HG02840 (cell line): ENCODE measurements around the gene GPR75.

Experiments used
- ATAC-seq: cut with Tn5 transposase; IDR thresholded peaks from one replicate; pipeline ENCODE4 v1.9.1; 2021; ENCODE audit warnings: mild to moderate bottlenecking, moderate library complexity, moderate number of reproducible peaks; ENCODE audit not compliant: unreplicated experiment, low FRiP score

The GPR75 gene

DNA sequence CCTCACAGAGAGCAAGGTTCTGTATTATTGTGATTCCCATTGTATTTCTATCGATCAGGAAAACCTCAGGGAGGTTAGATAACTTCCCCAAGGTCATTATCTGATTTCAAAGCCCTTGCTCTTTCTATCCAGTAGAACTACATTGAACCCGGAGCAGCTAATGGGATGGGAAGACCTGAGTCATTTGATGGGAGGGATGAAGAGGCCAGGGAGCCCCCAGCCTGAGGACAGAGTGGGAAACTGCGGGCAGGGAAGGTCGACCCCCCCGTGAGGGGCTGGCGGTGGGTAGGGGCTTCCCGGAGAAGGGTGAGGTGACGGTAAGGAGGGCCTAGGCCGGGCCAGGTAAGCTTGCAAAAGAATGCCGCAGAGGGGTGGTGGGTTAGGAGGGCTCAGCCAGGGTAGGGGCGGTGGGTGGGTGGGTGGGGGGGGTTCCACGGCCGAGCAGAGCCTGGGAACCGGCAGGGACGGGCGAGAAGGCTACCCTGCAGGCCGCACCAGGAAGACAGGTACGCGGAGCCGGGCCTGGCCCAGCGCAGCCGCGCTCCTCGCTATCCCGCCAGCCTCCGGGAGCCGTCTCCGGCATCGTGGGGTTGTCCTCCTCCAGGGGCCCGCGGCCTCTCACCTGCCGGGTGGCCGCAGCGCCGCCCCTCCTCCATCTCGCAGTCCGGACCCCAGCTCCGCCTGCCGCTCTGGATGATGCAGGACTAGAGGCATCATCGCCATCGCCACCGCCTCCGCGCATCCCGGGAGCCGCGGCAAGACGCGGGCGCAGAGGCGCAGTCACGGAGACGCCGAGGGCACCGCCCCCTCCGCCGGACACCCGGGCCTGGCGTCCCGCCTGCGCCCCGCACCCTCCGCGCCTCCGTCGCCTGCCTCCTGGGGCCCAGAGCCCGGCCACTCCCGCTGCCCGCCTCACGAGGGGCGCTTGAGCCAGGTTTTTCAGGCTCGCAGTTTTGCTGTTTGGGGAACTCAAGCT lies at the start of gene GPR75:
Gene GPR75 (minus strand): TSS at position 762 of the 976 bp plus-strand sequence. CDS start 5,211 bp downstream, outside the sequence.
- no peak for ATAC-seq

DNA sequence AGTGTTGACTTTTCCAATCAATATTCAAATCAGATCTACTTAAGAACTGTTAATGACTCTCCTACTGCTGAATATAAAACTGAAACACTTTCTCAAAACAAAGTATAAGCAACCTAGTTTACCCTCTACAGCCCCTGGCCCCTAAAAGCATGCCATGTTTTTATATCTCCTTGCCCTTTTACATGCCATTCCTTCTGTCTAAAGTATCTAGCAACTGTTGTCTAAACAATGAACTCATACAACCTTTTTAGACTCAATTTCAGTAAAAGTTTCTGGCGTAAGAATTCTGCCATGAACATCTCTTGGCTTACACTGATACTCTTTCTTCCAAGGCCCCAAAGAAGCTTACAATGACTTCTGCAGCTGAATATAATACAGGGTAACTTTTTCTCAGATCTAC lies 47.8 kb upstream of the GPR75 start:
- no peak for ATAC-seq

DNA sequence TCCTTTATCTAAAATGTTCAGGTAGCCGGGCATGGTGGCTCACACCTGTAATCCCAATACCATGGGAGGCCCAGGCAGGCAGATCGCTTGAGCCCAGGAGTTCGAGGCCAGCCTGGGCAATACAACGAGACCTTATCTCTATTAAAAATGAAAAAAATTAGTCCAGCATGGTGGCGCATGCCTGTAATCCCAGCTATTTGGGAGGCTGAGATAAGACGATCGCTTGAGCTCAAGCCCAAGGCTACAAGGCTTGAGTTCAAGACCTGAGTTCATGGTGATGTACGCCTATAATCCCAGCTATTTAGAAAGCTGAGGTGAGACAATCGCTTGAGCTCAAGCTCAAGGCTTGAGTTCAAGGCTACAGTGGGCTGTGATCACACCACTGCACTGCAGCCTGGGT lies 45.6 kb upstream of the GPR75 start:
- ATAC-seq: no peak

DNA sequence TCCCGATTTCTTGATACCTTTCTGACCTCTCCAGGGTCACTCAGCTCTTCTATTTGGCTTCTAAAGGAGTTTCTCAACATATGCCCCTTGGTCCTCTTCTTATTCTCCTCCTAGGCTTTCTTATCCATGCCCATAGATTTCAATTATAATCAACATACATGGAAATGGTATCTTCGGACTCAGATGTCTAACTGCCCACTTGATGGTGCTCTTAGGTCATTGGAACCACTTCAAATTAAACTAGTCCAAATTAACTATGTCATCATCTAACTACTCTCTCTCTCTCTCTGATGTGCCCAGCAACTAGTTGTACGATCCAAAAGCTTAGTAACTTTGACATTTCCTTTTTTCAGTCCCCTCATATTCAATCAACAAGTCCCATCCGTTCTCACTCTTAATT lies 43.2 kb upstream of the GPR75 start:
- no peak for ATAC-seq

DNA sequence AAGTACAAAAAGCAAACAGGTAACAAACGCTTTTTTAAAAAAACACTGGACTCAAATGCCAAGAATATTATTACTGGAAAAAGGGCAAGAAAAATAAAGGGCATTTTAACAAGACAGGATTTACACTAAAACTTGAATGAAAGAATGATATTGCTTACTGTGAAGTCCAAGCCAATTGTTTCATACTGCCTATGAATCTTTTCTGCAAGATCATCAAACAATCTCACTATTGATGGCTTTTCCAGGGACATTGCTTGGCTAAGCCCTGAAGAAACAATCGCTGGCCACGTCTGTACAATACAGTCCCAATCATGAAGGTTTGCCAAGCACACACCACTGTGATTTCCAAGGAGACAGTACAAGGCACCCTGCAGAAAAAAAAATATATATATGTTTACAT lies 41.4 kb upstream of the GPR75 start:
- no peak for ATAC-seq

DNA sequence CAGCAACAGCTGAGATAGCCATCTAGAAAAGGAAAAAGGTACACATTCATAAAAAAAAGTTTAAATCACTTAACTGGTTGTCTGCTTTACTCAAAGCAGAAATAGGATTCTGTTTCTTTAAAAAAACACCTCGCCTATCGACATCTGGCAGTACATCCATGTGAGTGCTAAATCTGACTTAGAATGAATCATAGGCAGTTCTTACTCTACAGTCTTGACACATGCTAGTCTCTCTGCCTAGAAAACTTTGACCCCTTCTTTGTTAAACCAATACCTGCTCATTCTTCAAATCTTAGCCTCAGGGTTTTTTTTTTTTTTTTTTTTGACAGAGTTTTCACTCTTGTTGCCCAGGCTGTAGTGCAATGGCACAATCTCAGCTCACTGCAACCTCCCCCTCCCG lies 37.1 kb upstream of the GPR75 start:
- ATAC-seq: no peak

DNA sequence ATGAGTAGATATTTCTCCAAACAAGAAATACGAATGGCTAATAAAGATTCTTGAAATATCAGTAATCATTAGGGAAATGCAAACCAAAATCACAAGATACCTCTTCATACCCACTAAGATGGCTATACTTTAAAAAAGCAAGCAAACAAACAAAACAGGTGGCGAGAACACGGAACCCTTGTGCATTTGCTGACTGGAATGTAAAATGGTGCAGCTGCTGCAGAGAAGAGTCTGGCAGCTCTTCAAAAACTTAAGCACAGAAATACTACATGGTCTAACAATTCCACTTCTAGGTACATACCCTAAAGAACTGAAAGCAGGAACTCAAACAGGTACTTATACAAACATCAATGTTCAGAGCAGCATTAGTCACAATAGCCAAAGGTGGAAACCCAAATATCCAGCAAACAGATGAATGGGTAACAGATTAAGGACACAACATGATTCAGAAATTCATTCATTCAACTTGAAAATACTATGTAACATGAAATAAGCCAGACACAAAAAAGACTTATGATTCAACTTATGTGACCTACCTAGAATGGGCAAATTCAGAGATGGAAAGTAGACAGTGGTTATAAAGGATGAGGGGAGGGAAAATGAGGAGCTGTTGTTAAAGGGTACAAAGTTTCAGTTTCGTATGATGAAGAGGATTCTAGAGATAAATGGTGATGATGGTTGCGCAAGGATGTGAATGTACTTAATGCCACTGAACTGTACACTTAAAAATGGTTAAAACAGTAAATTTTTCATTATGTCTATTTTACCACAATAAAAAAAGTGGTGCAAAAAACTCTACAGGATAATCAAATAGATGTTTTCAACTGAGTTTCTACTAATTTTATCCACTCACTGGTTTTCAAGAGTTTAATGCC lies 26.9 kb upstream of the GPR75 start:
- ATAC-seq: no peak

DNA sequence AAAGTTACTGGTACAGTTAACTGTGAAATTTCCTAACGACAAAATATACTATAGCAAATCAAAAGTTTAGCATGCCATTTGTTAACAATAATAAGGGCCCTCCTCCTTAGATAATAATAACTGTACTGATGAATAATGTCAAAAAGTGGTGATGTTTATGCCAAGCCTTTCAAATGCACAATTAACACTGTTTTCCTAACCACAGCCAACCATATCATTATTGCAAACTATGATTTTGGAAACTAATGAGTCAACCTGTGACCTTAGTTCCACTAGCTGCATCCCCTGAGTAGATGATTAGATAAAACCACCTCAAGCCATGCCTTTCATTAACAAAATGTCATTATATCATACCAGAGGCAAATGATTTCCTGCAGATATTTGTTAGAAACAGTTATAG lies 25.1 kb upstream of the GPR75 start:
- ATAC-seq: no peak

DNA sequence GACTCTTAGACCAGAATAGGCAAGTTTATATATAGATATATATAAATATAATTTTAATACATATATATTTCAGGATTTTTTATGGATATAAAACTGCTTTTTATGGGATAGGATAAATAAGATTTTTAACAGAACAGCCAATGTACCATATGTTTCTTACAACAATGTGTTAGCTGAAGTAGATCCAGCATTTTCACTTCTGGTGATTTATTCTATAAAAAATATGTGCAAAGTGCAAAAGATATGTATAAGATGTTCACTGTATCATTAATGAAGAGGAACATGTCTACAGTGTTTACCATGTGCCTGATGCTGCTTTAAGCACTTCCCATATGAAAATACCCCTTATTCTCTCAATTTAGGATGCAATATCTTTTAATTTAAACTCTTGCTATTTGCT lies 22.2 kb upstream of the GPR75 start:
- no peak for ATAC-seq

DNA sequence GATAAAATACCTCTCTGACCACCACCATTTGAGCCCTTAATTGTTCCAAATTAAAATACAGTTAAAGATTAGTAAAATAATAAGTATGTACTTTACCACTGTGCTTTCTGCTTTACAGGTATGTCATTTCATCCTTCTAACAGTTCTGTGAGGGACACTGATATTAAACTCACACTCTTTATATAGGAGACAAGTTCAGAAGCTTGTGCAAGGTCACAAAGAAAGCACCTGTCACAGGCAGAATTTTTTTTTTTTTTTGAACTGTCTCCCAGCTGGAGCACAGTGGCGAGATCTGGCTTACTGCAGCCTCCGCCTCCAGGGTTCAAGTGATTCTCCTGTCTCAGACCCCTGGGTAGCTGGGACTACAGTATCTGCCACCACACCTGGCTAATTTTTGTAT lies 21.6 kb upstream of the GPR75 start:
- no peak for ATAC-seq

DNA sequence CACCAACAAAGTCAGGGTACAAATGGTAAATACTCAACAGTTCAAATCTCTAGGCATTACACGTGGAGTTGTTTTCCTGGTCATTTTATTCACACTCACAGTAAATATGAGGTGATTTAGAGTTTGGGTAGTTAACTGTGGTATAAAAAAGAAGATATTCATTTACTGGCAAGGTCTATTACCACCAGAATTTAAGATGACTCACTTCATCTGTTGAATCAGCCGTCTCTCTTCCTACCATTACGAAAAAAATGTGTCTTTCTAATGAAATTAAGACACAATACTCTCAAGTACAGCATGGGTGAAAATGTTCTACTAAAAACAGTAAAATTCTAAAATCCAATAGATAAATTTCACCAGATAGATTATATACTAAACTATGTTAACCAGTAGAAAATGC lies 21.0 kb upstream of the GPR75 start:
- ATAC-seq: no peak

DNA sequence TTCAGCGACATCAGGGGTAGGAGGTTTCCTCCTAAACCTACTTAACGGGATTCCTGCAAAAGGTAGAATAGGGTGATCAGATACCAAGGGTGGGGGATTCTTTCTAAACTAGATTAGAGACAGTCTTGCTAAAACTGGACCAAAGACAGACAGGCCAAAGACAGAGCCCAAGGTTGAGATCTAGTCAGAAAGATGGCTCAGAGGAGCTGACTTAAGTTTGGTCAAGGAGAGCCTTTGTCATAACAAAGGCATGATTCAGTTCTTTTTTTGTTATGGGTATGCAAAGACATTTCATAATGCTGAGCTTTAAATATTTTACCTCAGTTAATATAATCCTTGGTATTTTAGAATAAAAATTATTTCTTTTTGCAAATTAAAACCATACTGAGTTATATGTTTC lies 17.8 kb upstream of the GPR75 start:
- no peak for ATAC-seq

DNA sequence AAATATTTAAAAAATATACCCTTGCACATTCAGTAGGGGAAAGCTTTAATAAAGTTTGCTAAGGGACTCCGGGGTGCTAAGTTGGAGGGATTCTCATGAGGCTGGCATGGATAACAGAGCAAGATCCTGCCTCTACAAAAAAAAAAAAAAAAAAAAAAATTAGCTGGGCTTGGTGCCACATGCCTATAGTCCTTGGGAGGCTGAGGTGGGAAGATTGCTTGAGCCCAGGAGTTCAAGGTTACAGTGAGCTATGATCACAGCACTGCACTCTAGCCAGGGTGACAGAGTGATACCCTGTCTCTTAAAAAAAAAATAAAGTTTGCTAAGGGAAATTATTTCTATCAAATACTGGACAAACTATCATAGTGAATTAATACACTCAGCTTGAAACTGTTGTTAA lies 17.3 kb upstream of the GPR75 start:
- ATAC-seq: no peak

DNA sequence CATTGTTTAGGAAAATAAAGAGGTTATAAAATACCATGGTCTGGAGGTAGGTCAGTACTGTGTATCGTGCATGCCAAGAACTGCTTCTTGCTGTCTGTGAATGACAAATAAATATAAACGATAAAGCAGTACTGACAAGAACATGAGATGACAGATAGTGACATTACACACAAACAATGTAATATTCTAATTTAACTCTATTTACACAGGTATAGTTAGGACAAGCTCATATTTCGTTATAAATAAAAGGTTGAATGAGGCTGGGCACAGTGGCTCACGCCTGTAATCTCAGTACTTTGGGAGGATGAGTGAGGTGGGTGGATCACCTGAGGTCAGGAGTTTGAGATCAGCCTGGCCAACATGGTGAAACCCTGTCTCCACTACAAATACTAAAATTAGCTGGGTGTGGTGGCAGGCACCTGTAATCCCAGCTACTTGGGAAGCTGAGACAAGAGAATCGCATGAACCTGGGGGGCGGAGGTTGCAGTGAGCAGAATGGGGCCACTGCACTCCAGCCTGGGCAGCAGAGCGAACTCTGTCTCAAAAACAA lies 14.7 kb upstream of the GPR75 start:
- no peak for ATAC-seq

DNA sequence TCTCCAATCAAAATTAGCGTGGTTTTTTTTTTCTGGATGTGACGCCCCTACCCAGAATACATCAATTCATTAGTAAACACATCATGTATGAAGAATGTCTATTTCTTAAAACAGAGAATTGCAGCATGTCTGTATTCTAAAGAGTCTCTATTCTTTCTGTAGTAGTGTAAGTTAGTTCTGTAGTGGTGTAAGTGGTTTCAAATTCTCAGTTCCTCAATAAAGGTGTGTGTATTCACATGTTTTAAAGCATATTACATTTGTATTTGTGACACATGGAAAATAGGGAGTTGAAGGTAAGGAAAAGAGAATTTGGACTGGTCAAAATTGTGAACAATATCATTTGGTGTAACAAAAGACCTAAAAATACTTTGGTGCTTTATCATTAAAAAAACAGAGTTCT lies 8.0 kb upstream of the GPR75 start:
- ATAC-seq: no peak

DNA sequence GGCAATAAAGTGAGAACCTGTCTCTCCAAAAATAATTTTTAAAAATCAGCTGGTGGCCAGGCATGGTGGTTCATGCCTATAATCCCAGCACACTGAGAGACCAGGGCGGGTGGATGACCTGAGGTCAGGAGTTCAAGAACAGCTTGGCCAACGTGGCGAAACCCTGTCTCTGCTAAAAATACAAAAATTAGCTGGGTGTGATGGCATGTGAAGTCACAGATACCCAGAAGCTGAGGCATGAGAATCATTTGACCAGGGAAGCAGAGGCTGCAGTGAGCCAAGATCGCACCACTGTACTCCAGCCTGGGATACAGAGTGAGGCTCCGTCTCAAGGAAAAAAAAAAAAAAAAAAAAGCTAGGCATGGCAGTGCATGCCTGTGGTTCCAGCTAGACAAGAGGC lies 7.4 kb upstream of the GPR75 start:
- ATAC-seq: no peak

DNA sequence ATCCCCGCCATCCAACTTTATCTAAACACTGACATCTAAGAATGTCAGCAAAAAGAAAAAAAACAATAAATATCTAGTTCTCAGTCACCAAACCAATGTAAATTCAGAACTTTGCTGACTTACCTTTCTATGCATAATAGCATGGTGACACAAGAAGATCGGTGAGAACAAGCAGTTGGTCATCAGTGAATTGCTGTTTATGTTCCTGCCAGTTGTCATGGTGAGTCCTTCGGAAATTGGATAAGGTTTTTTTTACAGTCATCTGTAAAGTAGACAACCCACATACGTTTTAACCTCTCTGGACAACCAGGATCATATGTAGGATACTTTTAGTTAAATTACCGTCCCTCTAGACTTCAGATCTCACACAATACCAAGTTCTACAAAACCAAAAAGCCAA lies 6.2 kb upstream of the GPR75 start:
- ATAC-seq: no peak

DNA sequence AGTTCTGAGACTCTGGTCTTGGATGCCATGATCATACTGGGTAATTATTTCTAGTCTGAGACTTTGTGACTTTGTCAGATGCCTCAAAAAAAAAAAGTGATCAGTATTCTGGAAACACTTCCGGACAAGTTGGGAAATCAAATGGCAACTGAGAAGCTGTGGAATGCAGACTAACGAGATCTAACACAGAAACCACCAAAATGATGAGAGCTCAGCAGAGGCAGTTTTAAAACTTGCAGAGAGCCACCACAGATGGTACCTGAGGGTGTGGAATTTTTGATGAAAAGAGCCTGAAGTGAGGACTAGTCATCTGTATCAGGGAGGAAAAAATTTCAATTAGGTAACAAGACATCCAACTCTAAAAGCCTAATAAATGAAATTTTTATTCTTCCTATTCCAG lies 5.5 kb upstream of the GPR75 start:
- no peak for ATAC-seq

DNA sequence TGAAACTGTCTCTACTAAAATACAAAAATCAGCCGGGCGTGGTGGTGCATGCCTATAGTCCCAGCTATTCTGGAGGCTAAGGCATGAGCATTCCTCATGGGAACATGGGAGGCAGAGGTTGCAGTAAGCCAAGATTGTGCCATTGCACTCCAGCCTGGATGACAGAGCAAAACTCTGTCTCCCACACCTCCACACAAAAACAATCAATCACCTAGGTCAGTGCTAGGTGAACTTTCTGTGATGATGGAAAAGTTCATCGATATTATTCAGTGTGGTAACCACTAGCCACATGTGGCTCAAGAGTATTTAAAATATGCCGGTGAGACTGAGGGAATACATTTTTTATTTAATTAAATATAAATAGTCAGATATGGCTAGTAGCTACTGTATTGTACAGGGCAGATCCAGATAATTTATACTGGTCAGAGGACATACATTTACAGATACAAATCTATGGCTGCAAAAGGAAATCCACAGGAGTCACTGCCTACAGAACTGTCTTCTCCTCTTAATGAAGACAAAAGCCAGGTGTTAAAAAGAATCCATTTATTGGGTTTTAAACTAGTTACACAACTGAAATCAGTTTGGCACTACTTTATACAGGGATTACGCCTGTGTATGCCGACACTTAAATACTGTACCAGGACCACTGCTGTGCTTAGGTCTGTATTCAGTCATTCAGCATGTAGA lies 3.9 kb upstream of the GPR75 start:
- no peak for ATAC-seq

DNA sequence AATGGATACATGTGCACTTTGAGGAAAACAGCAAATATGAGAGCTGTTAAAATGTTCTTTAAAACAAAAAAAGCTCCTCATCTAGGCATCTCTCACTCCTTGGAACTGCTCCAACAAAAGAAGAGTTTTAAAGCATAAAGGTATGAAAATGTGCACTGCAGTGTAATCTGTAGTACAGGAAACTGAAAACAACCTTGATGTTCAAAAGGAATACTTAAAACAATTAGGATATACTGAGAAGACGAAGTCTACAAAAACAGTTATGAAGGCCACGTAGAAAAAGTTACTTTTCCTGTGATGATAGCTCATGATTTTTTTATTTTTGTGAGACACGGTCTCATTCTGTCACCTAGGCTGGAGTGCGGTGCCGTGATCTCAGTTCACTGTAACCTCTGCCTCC lies 2.1 kb upstream of the GPR75 start:
- ATAC-seq: no peak

DNA sequence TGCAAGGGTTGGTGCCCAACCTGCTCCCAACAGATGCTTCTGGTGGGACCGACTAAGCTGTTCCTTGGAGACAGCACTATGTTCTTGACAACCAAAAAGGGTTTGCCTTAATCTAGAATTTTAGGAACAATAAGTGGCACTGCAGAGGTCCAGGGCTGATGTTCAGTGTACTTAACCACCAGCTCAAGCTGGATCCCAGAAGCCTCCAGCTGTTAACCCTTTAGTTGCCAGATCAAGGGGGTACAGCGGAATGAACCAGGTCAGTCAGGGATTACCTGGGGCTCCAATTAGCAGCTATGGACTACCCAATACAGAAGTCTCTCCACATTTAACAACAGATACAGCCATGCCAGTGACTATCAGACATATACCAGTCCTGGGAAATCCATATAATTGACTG lies 3.5 kb downstream of the GPR75 start:
- no peak for ATAC-seq
